HG02852 (cell line): ENCODE measurements around the gene TM7SF2.
"Not testable (repeated sequence)": the region's sequence is repeated elsewhere in the genome, so short reads cannot be mapped to it uniquely, and the experiment has no call there.

Source experiments
- ATAC-seq: cut with Tn5 transposase; IDR thresholded peaks from one replicate; pipeline ENCODE4 v1.9.1; 2021; ENCODE audit warnings: mild to moderate bottlenecking, moderate library complexity; ENCODE audit not compliant: unreplicated experiment

TM7SF2 gene

DNA sequence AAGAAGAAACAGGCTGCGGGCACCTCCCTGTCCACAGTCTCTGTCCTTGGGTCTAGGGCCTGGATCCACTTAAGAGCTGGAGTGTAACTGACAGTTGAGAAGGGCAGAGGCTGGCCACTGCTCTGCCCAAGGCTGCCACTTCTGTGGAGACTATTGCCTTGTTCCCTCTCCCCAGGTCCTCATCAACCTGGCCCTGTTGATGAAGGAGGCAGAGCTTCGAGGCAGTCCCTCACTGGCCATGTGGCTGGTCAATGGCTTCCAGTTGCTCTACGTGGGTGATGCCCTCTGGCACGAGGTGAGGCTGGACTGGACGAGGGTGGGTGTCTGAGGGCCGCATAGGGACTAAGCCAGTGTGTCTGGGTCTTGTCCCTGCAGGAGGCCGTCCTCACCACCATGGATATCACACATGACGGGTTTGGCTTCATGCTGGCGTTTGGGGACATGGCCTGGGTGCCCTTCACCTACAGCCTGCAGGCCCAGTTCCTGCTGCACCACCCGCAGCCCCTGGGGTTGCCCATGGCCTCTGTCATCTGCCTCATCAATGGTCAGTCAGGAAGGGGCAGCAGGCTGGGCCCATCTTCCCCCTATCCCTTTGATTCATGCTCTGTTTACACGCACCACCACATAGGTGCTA, 3.0 kb downstream of the TM7SF2 start:
- ATAC-seq: no peak

DNA sequence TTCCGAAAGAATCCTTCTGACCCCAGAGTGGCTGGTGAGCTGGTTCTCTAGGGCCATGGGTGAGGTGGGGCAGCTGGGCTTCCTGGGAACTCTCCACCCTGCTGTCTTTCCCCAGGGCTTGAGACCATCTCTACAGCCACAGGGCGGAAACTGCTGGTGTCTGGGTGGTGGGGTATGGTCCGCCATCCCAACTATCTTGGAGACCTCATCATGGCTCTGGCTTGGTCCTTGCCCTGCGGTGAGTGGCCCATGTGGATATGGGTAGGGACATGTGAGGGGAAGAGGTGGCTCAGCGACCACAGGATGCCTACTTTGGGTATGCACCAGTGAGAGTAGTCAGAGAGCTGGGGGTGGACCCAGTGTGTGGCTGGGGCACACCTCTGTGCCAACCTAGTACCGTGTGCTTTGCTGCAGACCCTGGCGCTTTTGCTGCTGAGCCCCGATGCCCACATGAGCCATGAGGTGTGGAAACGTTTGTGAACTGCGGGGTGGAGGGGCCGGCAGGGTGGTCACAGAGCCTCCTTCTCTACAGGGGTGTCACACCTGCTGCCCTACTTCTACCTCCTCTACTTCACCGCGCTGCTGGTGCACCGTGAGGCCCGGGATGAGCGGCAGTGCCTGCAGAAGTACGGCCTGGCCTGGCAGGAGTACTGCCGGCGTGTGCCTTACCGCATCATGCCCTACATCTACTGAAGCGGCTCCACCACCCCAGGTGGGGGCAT, 3.9 kb downstream of the TM7SF2 start:
- no peak for ATAC-seq

DNA sequence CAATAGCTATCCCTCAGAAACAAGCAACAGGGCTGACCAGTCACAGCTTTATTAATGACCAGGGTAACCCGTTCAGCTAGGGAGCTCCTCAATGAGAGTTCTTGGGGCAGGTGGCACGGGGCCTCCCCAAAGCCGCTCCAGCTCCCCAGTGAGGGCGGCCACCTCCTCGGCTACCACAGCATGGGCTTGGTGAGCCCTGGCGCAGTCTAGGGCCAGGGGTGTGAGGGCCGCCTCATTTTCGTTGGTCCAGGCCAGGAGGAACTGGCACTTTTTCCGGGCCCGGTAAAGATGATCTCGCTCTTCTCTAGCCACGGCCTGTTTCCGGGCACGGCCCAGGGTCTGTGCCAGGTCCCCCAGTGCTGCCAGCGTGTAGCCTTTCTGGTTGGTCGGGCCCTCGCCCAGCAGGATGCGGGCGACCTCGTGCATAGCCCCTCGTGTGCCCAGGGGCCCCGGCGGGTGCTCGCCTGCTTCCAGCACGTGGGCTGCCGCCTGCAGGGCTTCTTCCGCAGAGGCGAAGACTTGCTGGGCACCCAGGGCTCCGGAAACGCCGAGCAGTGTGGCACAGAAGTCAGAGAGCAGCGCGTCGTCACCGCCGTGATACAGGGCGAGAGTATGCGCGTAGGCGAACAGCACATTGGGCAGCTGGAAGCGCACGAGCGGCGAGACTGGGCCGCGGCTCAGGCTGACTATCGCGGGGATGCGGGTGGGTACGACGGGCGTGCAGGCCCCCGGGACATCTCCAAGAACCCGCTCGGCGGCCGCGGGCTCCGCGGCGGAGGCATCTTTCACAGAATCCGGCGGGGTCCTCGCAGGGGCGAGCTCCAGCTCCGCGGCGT, 4.9 kb downstream of the TM7SF2 start:
- ATAC-seq: no peak

DNA sequence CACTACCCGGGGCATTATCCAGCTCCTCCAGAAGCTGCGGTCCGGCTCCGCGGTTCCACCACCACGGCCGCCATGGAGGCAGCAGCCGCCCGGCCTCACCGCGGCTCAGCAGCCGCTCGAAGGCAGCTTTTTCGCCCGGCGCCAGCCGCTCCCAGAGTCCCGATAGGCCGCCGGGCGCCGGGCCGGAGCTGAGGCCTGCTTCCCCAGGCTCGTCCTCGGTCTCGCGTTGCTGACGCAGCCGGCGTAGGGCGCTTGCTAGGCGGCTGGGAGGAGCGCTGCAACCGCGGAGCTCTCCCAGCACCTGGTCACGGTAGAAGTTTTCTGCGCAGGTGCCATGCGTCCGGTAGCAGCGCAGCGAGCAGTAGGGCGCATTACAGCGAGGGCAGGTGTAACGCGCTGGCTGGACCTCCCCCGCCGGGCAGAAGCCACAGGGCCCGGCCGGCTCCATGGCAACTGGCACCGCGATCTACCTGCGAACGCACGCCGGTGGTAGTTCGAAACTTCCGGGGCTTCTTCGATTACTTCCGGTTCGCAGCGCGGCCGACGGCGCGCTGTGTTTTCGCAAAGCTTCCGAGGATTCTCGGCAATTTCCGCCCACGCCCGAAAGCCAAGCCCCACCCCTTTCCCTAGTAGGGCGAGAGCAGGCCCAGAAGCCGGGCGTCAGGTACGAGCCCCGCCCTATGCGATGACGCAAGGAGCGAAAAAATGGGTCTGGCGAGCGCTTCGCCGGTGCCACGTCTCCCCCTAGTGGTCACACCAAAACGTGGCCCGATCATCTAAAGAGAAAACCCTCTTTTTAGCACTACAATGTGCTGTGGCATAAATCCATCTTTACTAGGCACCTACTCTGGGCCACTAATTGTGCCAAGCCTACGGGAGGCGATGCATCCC, 5.8 kb downstream of the TM7SF2 start, which contains the start of gene ZNHIT2:
Gene ZNHIT2, minus strand, starts transcription at position 496 of the 891 bp plus-strand sequence. Its CDS starts 48 bp downstream, at position 448.
- peak; percentile 53 for ATAC-seq

DNA sequence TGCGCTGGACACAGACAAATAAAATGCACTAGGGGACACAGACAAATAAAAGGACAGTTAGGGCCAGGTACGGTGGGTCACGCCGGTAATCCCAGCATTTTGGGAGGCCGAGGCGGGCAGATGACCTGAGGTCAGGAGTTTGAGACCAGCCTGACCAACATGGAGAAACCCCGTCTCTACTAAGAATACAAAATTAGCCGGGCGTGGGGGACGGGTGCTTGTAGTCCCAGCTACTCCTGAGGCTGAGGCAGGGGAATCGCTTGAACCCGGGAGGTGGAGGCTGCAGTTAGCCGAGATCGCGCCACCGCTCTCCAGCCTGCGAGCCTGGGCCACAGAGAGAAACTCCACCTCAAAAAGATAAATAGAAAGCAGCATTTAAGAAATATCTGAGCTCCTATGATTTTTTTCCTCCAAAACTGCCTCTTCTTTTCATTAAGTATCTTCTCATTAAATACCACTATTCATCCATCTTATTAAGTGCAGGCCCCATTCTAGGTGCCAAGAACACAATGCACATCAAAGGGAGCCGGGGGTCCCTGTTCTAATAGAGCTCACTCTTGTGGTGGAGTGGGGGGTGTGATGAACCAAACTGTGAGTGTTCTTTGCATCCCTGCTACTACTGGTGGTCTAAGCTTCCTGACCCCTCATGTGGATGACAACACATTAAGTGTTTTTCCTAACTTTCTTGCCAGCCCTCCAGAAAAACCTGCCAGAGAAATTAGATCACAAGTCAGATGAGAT, 6.6 kb downstream of the TM7SF2 start:
- no peak for ATAC-seq

DNA sequence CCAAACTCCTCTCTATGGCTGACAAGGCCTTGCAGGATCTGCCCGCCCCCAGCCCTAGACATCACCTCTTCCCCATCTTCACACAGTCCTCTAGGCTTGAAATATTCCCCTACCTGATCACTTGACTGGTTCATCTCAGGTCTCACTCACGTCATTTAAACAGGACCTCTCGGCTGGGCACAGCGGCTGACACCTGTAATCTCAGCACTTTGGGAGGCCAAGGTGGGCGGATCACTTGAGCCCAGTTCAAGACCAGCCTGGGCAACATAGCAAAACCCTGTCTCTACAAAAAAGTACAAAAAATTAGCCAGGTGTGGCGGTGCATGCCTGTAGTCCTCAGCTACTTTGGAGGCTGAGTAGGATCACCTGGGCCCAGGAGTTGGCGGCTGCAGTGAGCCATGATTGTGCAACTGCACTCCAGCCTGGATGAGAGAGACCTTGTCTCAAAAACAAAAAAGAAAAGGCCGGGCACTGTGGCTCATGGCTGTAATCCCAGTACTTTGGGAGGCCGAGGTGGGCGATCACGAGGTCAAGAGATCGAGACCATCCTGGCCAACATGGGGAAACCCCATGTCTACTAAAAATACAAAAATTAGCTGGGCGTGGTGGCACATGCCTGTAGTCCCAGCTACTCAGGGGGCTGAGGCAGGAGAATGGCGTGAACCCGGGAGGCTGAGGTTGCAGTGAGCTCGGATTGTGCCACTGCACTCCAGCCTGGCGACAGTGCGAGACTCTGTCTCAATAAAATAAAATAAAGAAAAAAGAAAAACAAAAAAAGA, 7.4 kb downstream of the TM7SF2 start:
- ATAC-seq: not testable (repeated sequence)

DNA sequence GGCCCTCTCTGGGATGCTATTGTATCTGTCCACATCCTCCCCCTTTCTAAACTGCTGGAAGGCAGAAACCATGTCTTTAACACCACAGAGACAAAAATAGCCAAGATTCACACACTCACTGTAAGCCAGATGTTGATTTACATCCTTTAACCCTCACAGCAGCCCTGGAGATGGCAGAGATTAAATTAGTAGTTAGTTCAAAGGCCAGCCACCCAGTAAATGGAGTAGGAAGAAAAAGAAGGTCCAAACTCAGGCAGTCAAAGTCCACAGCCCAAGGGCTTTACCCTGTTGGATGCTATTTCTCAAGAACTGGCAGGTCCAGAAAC, 8.0 kb downstream of the TM7SF2 start:
- no peak for ATAC-seq

DNA sequence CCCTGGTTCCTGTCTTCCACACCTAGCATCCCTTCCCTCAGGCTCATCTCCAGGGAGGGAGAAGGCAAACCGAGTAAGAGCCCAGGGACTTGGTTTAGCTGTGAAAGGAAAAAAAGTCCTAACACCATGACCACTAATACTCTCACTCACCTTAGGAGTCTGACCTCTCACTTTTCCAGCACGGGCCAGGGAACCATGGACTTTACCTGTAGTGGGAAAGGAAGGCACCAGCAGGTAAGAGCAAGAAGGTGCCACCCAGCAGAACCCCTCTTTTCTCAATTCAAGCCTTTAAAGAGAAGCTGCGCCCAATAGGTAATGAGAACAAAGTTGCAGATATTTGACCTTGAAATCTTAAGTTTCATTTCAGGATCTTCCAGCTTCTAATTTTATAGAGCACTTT, 9.2 kb downstream of the TM7SF2 start:
- no peak for ATAC-seq

DNA sequence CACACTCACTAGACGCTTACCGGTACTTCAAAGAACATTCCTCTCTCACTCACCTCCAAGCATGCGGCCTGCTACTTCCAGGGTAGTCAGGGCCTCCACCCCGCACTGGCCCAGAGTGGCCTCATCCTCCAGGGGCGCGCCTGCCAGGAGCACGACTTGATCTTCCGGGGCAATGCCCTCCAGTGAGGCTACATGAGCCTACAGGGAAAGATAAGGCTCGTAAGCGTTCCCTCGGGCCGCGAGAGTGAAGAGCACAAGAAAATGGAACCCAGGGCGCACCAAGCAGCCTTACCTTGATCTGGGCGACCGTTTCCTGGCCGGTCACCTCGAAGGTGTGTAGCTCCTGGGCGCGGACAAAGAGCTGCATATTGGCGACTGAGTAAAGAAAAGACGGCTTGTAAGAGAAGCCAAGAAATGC, 9.8 kb downstream of the TM7SF2 start:
- ATAC-seq: no peak

DNA sequence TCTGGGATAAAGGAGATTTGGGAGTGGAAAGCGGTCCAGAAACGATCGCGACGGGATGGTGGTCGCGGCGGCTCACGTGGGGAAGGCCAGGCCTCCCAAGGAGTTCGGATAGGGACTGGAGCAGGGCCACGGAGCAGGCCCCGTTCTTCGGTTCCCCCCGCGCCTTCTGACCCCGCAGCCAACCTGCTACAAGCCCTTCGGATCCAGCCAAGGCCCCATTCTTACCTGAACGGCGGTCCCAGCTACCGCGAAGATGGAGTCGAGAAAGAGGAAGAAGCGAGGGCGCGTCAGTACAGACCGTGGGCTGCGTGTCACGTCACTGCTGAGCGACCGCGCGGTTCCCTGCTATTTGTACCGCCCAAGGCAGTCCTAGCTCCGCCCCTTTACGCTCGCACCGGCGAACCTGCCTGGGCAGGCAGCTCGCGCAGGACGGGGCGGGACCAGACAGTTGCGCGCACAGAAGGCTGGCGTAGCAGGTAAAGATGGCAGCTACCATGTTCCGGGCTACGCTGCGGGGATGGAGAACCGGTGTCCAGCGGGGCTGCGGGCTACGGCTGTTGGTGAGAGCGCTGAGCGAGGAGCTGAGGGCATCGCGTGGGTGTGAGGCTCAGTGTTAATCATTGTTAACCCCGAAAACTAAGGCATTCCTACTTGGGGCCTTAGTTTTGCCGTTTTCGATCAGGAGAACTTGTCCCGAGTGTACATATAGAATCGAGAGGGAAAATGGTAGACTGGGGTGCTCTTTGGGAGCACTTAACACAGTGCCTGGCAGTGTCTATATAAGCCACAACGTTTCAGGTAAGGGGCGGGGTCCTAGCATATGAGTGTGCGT, 10.4 kb downstream of the TM7SF2 start, which contains the start of the genes FAU and MRPL49:
Gene FAU, minus strand, starts transcription at position 270 of the 832 bp plus-strand sequence. CDS start 321 bp downstream, outside the sequence.
Gene MRPL49, plus strand, starts transcription at position 457 of the 832 bp plus-strand sequence. Its CDS starts 26 bp downstream, at position 483.
- ATAC-seq: peak; percentile 64

DNA sequence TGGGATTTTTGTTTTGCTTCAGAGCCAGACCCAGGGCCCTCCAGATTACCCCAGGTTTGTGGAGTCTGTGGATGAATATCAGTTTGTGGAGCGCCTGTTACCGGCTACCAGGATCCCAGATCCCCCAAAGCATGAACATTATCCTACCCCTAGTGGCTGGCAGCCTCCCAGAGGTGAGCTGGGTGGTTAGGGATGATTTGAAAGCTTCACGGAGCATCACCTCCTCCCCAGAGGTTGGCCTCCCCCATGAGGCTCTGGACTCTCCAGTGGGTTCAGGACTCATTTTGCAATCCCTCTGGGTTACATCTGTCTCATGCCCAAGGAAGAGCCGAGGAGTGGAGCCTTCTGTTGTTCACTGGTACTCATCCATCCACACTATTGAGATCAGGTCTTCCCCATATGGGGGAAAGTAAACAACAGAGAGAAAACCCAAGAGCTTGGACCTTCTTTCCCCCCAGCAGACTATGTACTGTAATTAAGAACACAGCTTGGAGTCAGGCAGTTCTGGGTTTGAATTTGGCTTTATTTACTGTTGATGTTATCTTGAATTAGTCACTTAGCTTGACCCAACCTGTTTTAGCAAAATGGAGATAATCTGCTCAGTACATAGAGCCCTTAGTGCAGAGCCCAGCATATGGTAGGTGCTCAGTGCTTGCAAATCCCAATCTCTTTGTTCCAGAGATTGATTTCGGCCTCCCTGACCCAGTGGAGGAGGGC, 13.0 kb downstream of the TM7SF2 start:
- no peak for ATAC-seq

DNA sequence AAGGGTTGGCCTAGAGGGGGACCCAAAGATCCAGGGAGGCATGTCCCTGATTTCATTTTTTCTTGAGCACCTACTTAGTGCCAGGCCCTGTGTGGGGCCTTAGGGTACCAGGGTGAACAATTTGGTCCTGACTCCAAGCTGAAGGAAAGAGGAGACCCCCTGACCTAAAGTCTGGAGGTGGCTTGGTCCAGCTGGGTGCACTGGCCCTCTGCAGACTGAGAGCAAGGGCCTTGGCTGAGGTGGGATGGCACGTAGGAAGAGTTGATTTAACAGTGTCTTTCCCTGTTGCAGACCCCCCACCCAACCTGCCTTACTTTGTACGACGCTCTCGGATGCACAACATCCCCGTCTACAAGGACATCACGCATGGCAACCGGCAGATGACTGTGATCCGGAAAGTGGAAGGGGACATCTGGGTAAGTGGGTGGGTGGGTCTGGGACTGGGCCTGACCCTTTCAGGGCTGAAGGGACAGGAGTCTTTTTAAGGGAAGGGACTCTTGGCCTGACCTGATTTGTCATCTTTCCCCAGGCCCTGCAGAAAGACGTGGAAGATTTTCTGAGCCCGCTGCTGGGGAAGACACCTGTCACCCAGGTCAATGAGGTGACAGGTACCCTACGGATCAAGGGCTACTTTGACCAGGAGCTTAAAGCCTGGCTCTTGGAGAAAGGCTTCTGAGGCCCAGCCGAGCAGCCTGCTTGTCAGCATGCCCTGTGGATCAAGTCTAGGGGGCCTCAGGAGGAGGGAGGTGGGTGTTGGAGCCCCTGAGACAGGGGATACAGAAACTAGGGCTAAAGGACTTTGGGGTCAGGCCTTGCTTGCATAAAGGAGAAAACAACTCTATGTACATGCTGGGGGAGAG, 13.8 kb downstream of the TM7SF2 start:
- no peak for ATAC-seq

DNA sequence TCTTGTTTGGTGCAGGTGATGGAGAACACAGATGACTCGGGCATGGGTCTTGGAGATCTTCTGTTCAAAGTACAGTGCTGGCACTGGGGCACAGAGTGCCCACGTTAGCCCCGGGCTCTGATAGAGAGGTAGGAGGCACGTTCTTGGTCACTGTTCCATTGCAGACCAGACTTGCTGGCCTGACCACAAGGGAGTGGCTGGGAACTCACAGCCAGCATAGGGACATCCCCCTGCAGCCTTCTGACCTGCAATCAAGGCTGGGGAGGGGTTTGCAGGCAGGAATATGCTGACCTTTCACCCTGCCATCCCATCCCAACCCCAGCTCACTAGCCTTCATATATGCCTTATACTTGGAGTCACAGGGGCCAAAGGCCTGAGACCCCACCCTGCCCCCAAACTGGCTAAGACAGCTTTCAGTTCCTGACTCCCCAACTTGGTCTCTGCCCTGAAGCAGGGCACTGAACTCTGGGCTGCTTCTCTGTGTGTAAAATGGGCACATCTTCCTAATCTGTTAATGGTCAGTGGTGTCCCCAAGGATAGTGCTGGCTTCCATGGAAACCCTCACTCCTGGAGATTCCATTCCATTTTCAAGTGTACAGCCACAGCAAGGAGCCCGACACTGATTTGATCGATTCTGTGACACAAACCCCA, 15.1 kb downstream of the TM7SF2 start:
- ATAC-seq: no peak

DNA sequence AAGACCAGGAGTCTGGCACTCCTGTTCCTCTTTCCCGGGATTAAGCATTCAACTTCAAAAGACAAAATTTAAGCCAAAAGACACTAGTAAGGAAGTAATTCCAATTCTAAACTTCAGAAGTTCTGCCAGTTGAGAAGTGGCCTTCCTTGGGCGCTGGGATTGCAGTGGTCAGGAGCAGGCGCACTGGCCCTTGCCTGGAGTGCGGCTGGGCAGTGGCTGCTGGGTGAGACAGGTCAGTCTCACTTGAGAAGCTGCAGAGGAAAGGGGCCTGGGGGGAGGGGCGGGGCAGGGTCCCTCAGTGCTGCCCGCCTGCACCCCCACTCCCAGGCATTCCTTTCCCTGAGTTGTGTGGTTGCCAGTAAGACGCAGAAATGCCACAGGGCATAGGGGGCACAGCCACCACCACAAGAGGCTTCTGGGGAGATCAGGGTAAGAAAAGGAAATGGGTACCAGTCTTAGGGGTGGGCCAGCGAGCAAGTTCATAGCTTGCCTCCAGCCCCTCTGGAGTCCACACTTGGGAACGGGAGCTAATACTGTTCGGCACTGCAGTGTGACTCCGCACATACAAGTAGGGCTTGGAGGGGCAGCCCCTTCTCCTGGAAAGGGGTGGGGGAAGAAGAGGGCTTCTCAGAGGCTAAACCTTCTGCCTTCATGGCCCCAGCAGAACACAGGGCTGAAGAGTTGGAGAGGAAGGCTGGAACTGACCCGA, 16.0 kb downstream of the TM7SF2 start:
- no peak for ATAC-seq
